Measurements from ENCODE around the gene FHIT.
"Not testable (repeated sequence)": the region's sequence is repeated elsewhere in the genome, so short reads cannot be mapped to it uniquely, and the experiment has no call there.

Gene FHIT

DNA sequence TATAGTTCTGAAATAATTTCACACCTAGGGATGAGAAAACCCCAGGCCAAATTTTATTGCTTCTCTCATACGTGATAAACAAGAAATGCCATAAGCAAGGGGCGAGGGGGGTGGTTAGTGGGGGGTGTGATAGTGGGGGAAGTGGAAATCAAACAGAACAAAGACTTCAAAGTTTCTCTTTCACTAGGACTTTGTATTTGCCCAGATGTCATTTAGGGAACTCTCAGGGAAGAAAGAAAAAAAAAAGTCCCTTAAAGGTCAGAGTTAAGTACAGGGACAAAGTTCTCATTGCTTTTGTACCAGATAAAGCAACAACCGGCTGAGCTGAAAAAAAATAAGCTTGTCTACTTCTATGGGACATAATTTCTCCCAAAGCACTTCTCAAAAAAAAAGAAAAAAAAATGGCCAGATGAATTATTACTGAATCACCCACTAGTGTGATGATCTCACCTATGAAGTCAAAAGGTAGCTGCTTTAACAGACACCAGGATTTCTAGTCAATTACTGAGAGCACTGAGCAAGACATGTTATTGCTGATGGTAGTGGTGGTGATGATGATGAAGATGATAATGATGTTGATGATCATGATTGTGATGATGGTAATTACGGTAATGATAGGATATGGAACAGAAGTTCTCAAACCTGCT, 56.2 kb downstream of the FHIT start:
- H3K4me3 ChIP-seq (ENCODE audit: low read depth, low read length), result no peak overlapping the region
- TF ChIP-seq, protein P1, sequence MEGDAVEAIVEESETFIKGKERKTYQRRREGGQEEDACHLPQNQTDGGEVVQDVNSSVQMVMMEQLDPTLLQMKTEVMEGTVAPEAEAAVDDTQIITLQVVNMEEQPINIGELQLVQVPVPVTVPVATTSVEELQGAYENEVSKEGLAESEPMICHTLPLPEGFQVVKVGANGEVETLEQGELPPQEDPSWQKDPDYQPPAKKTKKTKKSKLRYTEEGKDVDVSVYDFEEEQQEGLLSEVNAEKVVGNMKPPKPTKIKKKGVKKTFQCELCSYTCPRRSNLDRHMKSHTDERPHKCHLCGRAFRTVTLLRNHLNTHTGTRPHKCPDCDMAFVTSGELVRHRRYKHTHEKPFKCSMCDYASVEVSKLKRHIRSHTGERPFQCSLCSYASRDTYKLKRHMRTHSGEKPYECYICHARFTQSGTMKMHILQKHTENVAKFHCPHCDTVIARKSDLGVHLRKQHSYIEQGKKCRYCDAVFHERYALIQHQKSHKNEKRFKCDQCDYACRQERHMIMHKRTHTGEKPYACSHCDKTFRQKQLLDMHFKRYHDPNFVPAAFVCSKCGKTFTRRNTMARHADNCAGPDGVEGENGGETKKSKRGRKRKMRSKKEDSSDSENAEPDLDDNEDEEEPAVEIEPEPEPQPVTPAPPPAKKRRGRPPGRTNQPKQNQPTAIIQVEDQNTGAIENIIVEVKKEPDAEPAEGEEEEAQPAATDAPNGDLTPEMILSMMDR (IDR thresholded peaks at IDR 0.05; ENCODE audit: borderline replicate concordance, insufficient read depth, low read depth, low read length), result no peak

DNA sequence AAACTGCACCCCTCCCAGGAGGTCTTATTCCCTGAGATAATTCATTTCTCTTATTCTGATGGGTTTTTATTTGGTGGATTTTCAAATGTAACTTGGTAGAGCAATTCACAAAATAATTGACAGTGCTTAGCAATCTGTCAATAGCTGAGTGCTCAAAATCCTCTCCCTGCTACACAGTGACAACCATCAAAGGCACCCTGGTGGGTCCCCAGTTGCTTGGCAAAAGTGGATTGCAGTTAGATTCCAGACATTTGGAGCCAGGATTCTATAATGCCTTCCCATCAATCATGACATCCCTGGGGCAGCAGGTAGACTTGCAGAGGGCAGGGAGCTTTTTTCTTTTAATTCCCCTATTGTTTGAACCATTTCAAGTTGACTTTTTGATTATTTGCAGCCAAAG, 59.0 kb downstream of the FHIT start:
- TF ChIP-seq, protein P1 (IDR thresholded peaks at IDR 0.05; ENCODE audit: borderline replicate concordance, insufficient read depth, low read depth, low read length), result no peak
- no peak overlapping the region for H3K4me3 ChIP-seq (ENCODE audit: low read depth, low read length)

DNA sequence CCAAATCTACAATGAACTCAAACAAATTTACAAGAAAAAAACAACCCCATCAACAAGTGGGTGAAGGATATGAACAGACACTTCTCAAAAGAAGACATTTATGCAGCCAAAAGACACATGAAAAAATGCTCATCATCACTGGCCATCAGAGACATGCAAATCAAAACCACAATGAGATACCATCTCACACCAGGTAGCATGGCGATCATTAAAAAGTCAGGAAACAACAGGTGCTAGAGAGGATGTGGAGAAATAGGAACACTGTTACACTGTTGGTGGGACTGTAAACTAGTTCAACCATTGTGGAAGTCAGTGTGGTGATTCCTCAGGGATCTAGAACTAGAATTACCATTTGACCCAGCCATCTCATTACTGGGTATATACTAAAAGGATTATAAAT, 61.0 kb downstream of the FHIT start:
- H3K4me3 ChIP-seq (ENCODE audit: low read depth, low read length), result not testable (repeated sequence)

DNA sequence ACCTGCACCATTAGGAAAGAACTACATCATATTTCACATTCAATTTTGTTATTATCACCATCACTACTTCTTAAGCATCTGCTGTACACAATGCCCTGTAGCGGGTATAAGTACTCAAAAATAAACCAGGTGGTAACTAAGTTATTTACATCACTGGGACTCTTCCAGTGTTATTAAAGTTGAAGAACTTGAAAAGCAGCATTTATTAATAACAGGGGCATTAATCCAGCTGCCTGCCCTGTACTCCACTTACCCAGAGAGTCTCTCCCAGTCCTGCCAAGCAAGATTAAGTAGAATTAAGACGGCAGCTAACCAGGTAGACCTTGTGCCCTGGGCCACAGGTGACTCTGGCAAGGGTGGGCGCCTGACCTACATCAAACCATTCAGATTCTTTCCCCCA, 65.2 kb downstream of the FHIT start:
- no peak overlapping the region for H3K4me3 ChIP-seq (ENCODE audit: low read depth, low read length)
- TF ChIP-seq, protein P1 (IDR thresholded peaks at IDR 0.05; ENCODE audit: borderline replicate concordance, insufficient read depth, low read depth, low read length), result no peak

DNA sequence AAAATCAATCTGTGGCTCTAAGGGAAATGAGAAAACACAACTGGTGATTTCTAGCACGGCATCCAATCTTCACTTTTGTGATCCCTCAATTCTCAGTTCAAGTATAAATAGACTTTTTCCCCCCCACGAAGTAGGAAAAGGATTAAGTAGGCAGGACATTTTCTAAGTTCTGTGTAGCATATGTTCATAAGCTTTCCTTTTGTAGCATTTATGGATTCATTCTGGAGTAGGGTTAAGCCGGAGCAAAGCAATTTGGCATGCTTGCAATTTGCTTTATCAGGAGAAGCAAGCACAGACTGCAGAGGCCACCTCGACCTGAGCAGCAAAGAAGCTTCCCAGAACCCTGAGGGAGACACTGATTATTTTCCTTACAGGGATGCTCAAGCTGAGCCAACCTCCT, 66.3 kb downstream of the FHIT start:
- no peak overlapping the region for H3K4me3 ChIP-seq (ENCODE audit: low read depth, low read length)
- TF ChIP-seq, protein P1 (IDR thresholded peaks at IDR 0.05; ENCODE audit: borderline replicate concordance, insufficient read depth, low read depth, low read length), result no peak

DNA sequence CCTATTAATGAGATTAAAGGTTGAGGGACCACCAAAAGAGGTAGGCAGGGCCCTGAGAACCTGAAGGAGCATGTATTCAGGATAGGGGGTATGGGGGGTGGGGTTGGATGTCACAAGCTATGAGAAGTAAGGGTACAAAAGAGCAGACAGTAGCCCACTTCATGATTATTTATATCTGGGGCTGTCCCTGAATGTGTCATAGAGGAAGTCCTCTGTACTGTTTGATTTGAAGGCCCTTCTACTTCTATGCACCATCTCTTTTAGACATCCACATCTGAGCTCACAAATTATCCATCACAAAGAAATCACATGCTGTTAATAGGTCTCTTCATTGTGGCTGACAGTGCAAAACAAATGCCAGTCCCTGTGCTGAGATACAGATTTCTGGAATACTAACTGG, 68.6 kb downstream of the FHIT start:
- TF ChIP-seq, protein P1 (IDR thresholded peaks at IDR 0.05; ENCODE audit: borderline replicate concordance, insufficient read depth, low read depth, low read length), result no peak
- no peak overlapping the region for H3K4me3 ChIP-seq (ENCODE audit: low read depth, low read length)

DNA sequence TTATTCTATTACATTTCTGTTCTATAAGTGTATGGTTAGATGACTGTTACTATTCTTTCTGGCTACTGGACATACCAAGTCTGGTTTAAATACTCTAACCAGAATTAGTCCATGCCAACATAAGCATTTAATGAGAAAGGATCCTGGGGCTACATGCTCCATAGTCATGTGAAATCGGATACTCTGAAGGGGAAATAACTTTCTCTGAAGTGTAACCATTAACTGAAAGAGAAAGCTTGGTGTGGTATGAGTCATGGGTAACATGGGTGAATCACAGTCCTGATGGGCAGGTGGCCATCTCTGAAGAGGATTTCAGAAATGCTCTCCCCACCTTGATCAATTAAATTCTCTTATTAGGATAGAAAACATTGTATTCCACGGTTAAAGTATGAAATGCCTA, 69.4 kb downstream of the FHIT start:
- TF ChIP-seq, protein P1 (IDR thresholded peaks at IDR 0.05; ENCODE audit: borderline replicate concordance, insufficient read depth, low read depth, low read length), result no peak

DNA sequence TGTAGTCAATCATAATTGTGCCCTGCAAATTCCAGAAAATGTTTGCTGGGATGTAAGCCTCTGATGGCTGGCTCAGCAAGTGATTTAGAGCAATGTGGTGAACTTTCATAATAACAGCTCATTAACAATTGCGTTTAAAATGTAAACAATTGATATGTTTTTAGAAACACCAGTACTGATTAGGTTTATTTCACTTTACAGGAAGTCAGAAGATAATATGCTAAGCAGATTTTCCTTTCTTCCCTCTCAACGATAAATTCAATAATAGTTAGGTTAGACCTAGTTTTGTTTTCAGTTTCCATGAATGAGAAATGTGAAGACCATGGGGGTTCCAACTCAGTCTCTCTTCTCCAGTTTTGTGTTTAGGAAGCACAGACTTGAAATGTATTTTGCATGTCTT, 71.0 kb downstream of the FHIT start:
- TF ChIP-seq, protein P1 (IDR thresholded peaks at IDR 0.05; ENCODE audit: borderline replicate concordance, insufficient read depth, low read depth, low read length), result no peak
- no peak overlapping the region for H3K4me3 ChIP-seq (ENCODE audit: low read depth, low read length)

More for the DNA sequence above, 69.4 kb downstream of the FHIT start:
- no peak overlapping the region for H3K4me3 ChIP-seq (ENCODE audit: low read depth, low read length)
